ENCODE data around the gene LHB.
"Not testable (repeated sequence)": the region's sequence is repeated elsewhere in the genome, so short reads cannot be mapped to it uniquely, and the experiment has no call there.

GRCh38 chr19:49030323-49030722, 13.4 kb upstream of the LHB start:
- not testable (repeated sequence) for TF ChIP-seq CTCF (conservative IDR thresholded peaks at IDR 0.05; ENCODE audit: low read length); EZH2phosphoT487 (IDR thresholded peaks at IDR 0.05; ENCODE audit: borderline replicate concordance, low read depth, low read length)
